Astrocyte (in vitro differentiated cells and primary cell): Measurements from ENCODE around the gene ATRN.
"Not testable (repeated sequence)": the region's sequence is repeated elsewhere in the genome, so short reads cannot be mapped to it uniquely, and the experiment has no call there.

Experiments
- CTCF ChIP-seq: IDR thresholded peaks from 2 replicates; pipeline ENCODE4 v1.5.1; 2011; ENCODE audit warnings: low read depth, mild to moderate bottlenecking, inconsistent platforms, low read length, moderate library complexity; ENCODE audit not compliant: insufficient read depth
- EZH2 ChIP-seq: IDR thresholded peaks from 2 replicates; pipeline ENCODE4 v1.6.1; 2012; ENCODE audit warnings: mild to moderate bottlenecking, low read length, inconsistent platforms; ENCODE audit not compliant: insufficient read depth

GRCh38 chr20:3605386-3605886, 134.6 kb downstream of the ATRN start:
- TF ChIP-seq CTCF, EZH2: not testable (repeated sequence)
